Smooth muscle cell (in vitro differentiated cells): Measurements from ENCODE around the gene ZFAND3. TPM values are rescaled to one million over a fixed set of nuclear protein-coding genes. Genes with fewer than 3 reads are reported as not detected.

Experiments
- DNase-seq: peaks from one replicate; lab custom pipeline; 2025; ENCODE audit not compliant: unreplicated experiment; lab: John Stamatoyannopoulos, UW
- H2AFZ ChIP-seq: fragments of 200-600 bp; sonication (generic); 2 replicates; pipeline ENCODE4 v1.6.0; 2016; ENCODE audit warnings: antibody characterized with exemption, low read depth, mild to moderate bottlenecking
- H3F3A ChIP-seq: fragments of 200-600 bp; sonication (generic); 2 replicates; pipeline ENCODE4 v1.6.0; 2017; ENCODE audit warnings: antibody characterized with exemption, low read depth
- H3K27ac ChIP-seq: fragments of 200-600 bp; sonication (generic); 2 replicates; pipeline ENCODE4 v1.5.1; 2016; ENCODE audit warnings: low read depth, mild to moderate bottlenecking
- H3K27me3 ChIP-seq: fragments of 200-600 bp; sonication (generic); 2 replicates; pipeline ENCODE4 v1.6.1; 2016; ENCODE audit warnings: low read depth, mild to moderate bottlenecking
- H3K36me3 ChIP-seq: fragments of 200-600 bp; sonication (generic); 2 replicates; pipeline ENCODE4 v1.5.1; 2016; ENCODE audit warnings: low read depth
- H3K4me1 ChIP-seq: fragments of 200-600 bp; sonication (generic); 2 replicates; pipeline ENCODE4 v1.5.1; 2016; ENCODE audit warnings: low read depth
- H3K4me2 ChIP-seq: fragments of 200-600 bp; sonication (generic); 2 replicates; pipeline ENCODE4 v1.6.0; 2016; ENCODE audit warnings: mild to moderate bottlenecking
- H3K4me3 ChIP-seq: fragments of 200-600 bp; sonication (generic); 2 replicates; pipeline ENCODE4 v1.5.1; 2016; ENCODE audit warnings: mild to moderate bottlenecking
- H3K79me2 ChIP-seq: fragments of 200-600 bp; sonication (generic); 2 replicates; pipeline ENCODE4 v1.6.0; 2016; ENCODE audit warnings: low read depth, mild to moderate bottlenecking
- H3K9ac ChIP-seq: fragments of 200-600 bp; sonication (generic); 2 replicates; pipeline ENCODE4 v1.6.0; 2016; ENCODE audit warnings: low read depth
- H3K9me3 ChIP-seq: fragments of 200-600 bp; sonication (generic); replicated peaks from 2 replicates; pipeline ENCODE4 v1.5.1; 2016; ENCODE audit warnings: low read depth
- H4K20me1 ChIP-seq: fragments of 200-600 bp; sonication (generic); 2 replicates; pipeline ENCODE4 v1.6.0; 2016; ENCODE audit warnings: low read depth
- WGBS: methylation state at CpG from one replicate; pipeline ENCODE4 v1.1.7; 2016; ENCODE audit warnings: low lambda C conversion rate; 5-methylcytosine and 5-hydroxymethylcytosine counted together
- polyA plus RNA-seq: library from polyadenylated mRNA; unstranded; fragments of >200 nt; fragmentation: Nextera tagmentation; extraction: Ambion mirVana; gene quantifications from 2 replicates; pipeline ENCODE4 v1.2.1, GENCODE V29; 2016
- total RNA-seq: library from RNA; depleted of rRNA; stranded (reverse); fragments of >200 nt; gene quantifications from 2 replicates; pipeline ENCODE4 v1.2.3, GENCODE V29; 2014
- TF ChIP-seq, protein P1 (sequence below): fragments of 200-600 bp; sonication (generic); IDR thresholded peaks from 2 replicates; pipeline ENCODE4 v1.5.1; 2017; ENCODE audit warnings: borderline replicate concordance, mild to moderate bottlenecking, antibody characterized with exemption; ENCODE audit not compliant: insufficient read depth, poor library complexity, severe bottlenecking

The ZFAND3 gene
- total and polyA plus RNA-seq, 2 experiments from 2014 or later, result 27.6 to 40.5 TPM

DNA sequence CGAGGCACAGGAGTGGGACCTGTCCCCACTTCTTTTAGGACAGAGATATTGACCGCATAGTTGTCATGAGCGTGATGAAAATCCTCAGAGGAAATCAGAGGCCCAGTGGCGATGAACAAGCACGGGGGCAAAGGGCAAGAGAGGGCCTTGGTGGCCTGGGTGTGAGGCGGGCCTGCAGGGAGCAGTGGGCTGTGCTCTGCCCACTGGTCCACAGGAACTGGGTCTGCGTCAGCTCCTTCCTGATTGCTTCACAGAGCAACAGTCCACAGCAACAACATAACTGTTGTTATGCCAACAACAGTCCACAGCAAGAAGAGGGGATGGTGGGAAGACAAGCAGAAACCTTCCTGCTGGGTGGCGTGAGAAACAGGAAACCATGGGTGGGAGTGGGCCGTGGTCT is 335.6 kb downstream of the ZFAND3 start:
- Histone ChIP-seq H3K4me1 (peaks cover 1% of the 10 kb centered on the region), H3K27ac (peak overlapping the region; percentile 83), H3K4me2 (peak overlapping the region; percentile 49), H3K36me3 (no peaks in the 10 kb centered on the region), H3K27me3 (no peaks in the 10 kb centered on the region), H3K9me3 (no peaks in the 10 kb centered on the region), H3K9ac (peak overlapping the region; percentile 63), H2AFZ (no peak overlapping the region), H3F3A (peaks cover under 1% of the 10 kb centered on the region), H4K20me1 (peaks cover 79% of the 10 kb centered on the region), H3K4me3 (no peak overlapping the region), H3K79me2 (no peaks in the 10 kb centered on the region)
- DNase-seq, result no peak
- TF ChIP-seq, protein P1, sequence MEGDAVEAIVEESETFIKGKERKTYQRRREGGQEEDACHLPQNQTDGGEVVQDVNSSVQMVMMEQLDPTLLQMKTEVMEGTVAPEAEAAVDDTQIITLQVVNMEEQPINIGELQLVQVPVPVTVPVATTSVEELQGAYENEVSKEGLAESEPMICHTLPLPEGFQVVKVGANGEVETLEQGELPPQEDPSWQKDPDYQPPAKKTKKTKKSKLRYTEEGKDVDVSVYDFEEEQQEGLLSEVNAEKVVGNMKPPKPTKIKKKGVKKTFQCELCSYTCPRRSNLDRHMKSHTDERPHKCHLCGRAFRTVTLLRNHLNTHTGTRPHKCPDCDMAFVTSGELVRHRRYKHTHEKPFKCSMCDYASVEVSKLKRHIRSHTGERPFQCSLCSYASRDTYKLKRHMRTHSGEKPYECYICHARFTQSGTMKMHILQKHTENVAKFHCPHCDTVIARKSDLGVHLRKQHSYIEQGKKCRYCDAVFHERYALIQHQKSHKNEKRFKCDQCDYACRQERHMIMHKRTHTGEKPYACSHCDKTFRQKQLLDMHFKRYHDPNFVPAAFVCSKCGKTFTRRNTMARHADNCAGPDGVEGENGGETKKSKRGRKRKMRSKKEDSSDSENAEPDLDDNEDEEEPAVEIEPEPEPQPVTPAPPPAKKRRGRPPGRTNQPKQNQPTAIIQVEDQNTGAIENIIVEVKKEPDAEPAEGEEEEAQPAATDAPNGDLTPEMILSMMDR, result no peak
- WGBS, result 87% methylated on average over 9 of the region's 9 CpGs

DNA sequence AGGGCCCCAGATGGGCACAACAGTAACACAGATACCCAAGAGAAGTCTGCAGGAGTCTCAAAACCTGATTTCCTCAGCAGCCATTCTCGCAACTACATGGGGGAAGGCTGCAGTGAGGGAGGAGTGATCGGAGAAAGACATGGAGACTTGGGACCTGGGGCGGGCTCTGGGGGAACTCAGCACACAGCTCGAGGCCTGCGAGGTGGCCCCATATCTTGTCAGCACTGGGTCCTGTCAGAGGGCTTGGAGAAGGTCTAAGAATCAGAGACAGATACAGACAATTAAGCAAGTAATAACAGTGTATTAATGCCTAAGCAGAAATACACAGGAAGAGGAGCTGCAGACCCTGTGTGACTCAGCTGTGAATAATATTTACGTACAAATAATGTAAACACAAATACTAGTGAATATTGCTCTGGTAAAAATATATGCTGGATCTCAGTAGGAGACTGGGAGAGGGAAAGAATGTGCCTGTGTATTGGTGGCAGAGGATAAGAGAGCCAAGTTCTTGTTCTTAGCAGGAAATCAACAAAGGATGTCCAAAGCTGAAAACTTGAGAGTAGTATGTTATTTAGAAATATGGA is 336.2 kb downstream of the ZFAND3 start:
- peak overlapping the region; percentile 83 for H3K27ac ChIP-seq

DNA sequence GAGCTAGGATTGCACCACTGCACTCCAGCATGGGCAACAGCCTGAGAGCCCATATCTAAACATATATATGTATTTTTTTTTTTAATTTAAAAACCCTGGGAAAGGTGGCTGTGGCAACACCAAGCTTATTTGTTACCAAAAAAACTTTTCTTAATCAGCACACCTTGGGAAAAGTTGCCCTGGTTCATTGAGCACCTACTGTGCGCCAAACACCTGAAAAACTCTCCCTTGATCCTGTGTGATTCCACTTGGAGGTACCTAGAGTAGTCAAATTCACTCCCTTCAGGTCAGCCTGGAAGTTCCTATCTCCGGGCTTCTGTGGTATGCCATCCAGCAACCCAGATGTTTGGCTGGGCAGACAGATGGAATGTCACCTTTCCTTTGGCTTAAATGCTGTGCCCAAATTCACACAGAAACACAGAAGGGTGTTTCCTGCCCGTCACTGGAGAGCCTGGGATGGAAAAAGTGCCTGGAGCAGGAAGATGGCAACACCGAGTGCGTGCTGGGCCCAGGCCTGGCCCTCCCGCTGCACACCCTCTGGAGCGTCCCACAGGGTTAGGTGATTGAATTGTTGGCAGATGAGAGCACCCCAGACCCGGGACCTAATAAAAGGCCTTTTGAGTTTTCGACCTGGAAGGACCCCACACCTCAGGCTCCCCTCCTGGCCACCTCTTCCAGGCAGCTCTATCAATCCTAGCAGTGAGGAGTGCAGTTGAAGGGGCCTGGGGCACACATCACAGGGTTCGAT is 337.5 kb downstream of the ZFAND3 start:
- Histone ChIP-seq H3K27me3 (no peaks in the 10 kb centered on the region), H3K9me3 (no peaks in the 10 kb centered on the region), H2AFZ (no peak overlapping the region), H3K27ac (no peak overlapping the region), H3K79me2 (no peaks in the 10 kb centered on the region), H3F3A (no peaks in the 10 kb centered on the region), H4K20me1 (peaks cover 61% of the 10 kb centered on the region), H3K9ac (no peak overlapping the region), H3K4me3 (no peak overlapping the region), H3K36me3 (no peaks in the 10 kb centered on the region), H3K4me1 (no peaks in the 10 kb centered on the region), H3K4me2 (no peak overlapping the region)
- 96% methylated on average over 10 of the region's 10 CpGs for WGBS
- no peak for DNase-seq
- TF ChIP-seq, protein P1, result no peak

More for the DNA sequence above, 336.2 kb downstream of the ZFAND3 start:
- WGBS, result 72% methylated on average over 6 of the region's 6 CpGs
- TF ChIP-seq, protein P1, result no peak
- Histone ChIP-seq H3F3A (no peaks in the 10 kb centered on the region), H3K4me2 (peak overlapping the region; percentile 49), H3K79me2 (no peaks in the 10 kb centered on the region), H3K27me3 (no peaks in the 10 kb centered on the region), H3K36me3 (no peaks in the 10 kb centered on the region), H3K4me3 (no peak overlapping the region), H4K20me1 (peaks cover 74% of the 10 kb centered on the region), H3K9ac (peak overlapping the region; percentile 63), H2AFZ (no peak overlapping the region), H3K4me1 (no peaks in the 10 kb centered on the region), H3K9me3 (no peaks in the 10 kb centered on the region)
- no peak for DNase-seq
